ENCODE data around the gene TIGD3. TPM values are rescaled to one million over a fixed set of nuclear protein-coding genes. Genes with fewer than 3 reads are reported as not detected.

The TIGD3 gene
- total RNA-seq, 1 donor from 2014 or later = 0.34 TPM

GRCh38 chr11:65323813-65324212 lies 30.7 kb upstream of the TIGD3 start:
- intact Hi-C loops (cut with micrococcal nuclease) = no loop called here

GRCh38 chr11:65325435-65325834 lies 29.1 kb upstream of the TIGD3 start:
- intact Hi-C loops (cut with micrococcal nuclease) = no loop called here

- intact Hi-C loops (cut with micrococcal nuclease) = no loop called here
These were observed 27.5 kb upstream of the TIGD3 start for GRCh38 chr11:65327021-65327420.

- intact Hi-C loops (cut with micrococcal nuclease) = no loop called here
These were observed 25.1 kb upstream of the TIGD3 start for GRCh38 chr11:65329478-65329877.

- intact Hi-C loops (cut with micrococcal nuclease) = loop anchor here (1.0 to 5.0 kb wide), 5 partner anchors 16 to 218 kb away; partner anchors contain the start of genes CDC42EP2 and TM7SF2
These were observed 24.6 kb upstream of the TIGD3 start for GRCh38 chr11:65329944-65330403.

- intact Hi-C loops (cut with micrococcal nuclease) = loop anchor here (1.0 to 5.0 kb wide), 5 partner anchors 16 to 218 kb away; partner anchors contain the start of genes CDC42EP2 and TM7SF2
These were observed 24.0 kb upstream of the TIGD3 start for GRCh38 chr11:65330544-65330943.

- intact Hi-C loops (cut with micrococcal nuclease) = loop anchor here (2.0 to 5.0 kb wide), 3 partner anchors 70 to 220 kb away; partner anchors contain the start of gene TM7SF2
These were observed 22.0 kb upstream of the TIGD3 start for GRCh38 chr11:65332591-65332990.

- intact Hi-C loops (cut with micrococcal nuclease) = loop anchor here (5.0 kb wide), 2 partner anchors 197 to 222 kb away; partner anchors contain the start of gene TM7SF2
These were observed 19.8 kb upstream of the TIGD3 start for GRCh38 chr11:65334696-65335295.

GRCh38 chr11:65338676-65339075 lies 15.9 kb upstream of the TIGD3 start:
- intact Hi-C loops (cut with micrococcal nuclease) = no loop called here

GRCh38 chr11:65340226-65340625 lies 14.3 kb upstream of the TIGD3 start:
- intact Hi-C loops (cut with micrococcal nuclease) = no loop called here

GRCh38 chr11:65341856-65342255 lies 12.7 kb upstream of the TIGD3 start:
- intact Hi-C loops (cut with micrococcal nuclease) = no loop called here

GRCh38 chr11:65351511-65351910 lies 3.0 kb upstream of the TIGD3 start:
- intact Hi-C loops (cut with micrococcal nuclease) = no loop called here

- intact Hi-C loops (cut with micrococcal nuclease) = no loop called here
These were observed 1.8 kb upstream of the TIGD3 start for GRCh38 chr11:65352783-65353182.

- intact Hi-C loops (cut with micrococcal nuclease) = no loop called here
These were observed 1.2 kb upstream of the TIGD3 start for GRCh38 chr11:65353376-65353775.

- intact Hi-C loops (cut with micrococcal nuclease) = loop anchor here (1.0 kb wide), 2 partner anchors 21 to 28 kb away; partner anchors contain the start of genes DPF2 and SLC25A45
These were observed 669 bp upstream of the TIGD3 start for GRCh38 chr11:65353900-65354264.

- intact Hi-C loops (cut with micrococcal nuclease) = no loop called here
These were observed 643 bp downstream of the TIGD3 start for GRCh38 chr11:65355013-65355775.

GRCh38 chr11:65355776-65356393 lies 1.3 kb downstream of the TIGD3 start:
- intact Hi-C loops (cut with micrococcal nuclease) = no loop called here

GRCh38 chr11:65356394-65356972 lies 1.9 kb downstream of the TIGD3 start:
- intact Hi-C loops (cut with micrococcal nuclease) = no loop called here

GRCh38 chr11:65357856-65358356 lies 3.4 kb downstream of the TIGD3 start:
- intact Hi-C loops (cut with micrococcal nuclease) = no loop called here

GRCh38 chr11:65362320-65362931 lies 7.9 kb downstream of the TIGD3 start:
- intact Hi-C loops (cut with micrococcal nuclease) = no loop called here

GRCh38 chr11:65362966-65363365 lies 8.4 kb downstream of the TIGD3 start:
- intact Hi-C loops (cut with micrococcal nuclease) = no loop called here

All from T-helper 1 cell treated with Interleukin-12 subunit alpha and Interleukin-12 subunit beta and Interleukin-4 antibody, amounts not matched to agents 30 ng/mL and 1 ng/mL, for 36 hours (primary cell).